ENCODE data around the gene SNTA1. TPM values are rescaled to one million over a fixed set of nuclear protein-coding genes. Genes with fewer than 3 reads are reported as not detected.

Gene SNTA1
- total and polyA plus RNA-seq, 2 of the 8 experiments (the other 6 are each of a cell fraction or from before 2014, with no cell fraction given): 4.5 to 8.0 TPM

DNA sequence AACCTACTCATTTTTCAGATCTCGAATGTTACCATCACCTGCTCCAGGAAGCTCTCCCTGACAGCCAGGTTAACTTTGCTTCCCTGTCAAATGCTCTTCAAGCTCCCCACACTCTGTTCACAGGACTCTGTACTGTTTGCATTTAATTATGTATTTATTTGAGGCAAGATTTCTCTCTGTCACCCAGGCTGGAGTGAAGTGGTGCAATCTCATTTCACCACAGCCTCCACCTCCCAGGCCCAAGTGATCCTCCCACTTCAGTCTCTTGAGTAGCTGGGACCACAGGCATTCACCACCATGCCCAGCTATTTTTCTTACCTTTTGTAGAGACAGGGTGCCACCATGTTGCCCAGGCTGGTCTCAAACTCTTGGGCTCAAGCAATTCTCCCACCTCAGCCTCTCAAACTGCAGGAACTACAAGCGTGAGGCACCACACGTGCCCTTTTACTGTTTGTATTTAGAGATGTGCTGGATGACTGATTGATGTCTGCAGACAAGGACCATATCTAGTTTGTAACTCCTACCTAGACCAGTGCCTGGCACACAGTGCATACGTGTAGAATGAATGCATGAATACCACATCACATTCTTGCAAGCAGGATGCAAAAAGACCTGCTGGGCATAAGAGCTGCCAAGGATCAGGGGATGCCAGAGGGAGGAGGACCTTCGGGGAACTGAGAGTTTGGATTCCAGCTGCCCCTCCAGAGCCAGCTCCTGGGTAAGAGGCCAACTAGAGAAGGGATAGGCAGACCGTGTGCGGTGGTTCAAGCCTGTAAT is 30.7 kb upstream of the SNTA1 start (continued):
- TF ChIP-seq, protein P1, sequence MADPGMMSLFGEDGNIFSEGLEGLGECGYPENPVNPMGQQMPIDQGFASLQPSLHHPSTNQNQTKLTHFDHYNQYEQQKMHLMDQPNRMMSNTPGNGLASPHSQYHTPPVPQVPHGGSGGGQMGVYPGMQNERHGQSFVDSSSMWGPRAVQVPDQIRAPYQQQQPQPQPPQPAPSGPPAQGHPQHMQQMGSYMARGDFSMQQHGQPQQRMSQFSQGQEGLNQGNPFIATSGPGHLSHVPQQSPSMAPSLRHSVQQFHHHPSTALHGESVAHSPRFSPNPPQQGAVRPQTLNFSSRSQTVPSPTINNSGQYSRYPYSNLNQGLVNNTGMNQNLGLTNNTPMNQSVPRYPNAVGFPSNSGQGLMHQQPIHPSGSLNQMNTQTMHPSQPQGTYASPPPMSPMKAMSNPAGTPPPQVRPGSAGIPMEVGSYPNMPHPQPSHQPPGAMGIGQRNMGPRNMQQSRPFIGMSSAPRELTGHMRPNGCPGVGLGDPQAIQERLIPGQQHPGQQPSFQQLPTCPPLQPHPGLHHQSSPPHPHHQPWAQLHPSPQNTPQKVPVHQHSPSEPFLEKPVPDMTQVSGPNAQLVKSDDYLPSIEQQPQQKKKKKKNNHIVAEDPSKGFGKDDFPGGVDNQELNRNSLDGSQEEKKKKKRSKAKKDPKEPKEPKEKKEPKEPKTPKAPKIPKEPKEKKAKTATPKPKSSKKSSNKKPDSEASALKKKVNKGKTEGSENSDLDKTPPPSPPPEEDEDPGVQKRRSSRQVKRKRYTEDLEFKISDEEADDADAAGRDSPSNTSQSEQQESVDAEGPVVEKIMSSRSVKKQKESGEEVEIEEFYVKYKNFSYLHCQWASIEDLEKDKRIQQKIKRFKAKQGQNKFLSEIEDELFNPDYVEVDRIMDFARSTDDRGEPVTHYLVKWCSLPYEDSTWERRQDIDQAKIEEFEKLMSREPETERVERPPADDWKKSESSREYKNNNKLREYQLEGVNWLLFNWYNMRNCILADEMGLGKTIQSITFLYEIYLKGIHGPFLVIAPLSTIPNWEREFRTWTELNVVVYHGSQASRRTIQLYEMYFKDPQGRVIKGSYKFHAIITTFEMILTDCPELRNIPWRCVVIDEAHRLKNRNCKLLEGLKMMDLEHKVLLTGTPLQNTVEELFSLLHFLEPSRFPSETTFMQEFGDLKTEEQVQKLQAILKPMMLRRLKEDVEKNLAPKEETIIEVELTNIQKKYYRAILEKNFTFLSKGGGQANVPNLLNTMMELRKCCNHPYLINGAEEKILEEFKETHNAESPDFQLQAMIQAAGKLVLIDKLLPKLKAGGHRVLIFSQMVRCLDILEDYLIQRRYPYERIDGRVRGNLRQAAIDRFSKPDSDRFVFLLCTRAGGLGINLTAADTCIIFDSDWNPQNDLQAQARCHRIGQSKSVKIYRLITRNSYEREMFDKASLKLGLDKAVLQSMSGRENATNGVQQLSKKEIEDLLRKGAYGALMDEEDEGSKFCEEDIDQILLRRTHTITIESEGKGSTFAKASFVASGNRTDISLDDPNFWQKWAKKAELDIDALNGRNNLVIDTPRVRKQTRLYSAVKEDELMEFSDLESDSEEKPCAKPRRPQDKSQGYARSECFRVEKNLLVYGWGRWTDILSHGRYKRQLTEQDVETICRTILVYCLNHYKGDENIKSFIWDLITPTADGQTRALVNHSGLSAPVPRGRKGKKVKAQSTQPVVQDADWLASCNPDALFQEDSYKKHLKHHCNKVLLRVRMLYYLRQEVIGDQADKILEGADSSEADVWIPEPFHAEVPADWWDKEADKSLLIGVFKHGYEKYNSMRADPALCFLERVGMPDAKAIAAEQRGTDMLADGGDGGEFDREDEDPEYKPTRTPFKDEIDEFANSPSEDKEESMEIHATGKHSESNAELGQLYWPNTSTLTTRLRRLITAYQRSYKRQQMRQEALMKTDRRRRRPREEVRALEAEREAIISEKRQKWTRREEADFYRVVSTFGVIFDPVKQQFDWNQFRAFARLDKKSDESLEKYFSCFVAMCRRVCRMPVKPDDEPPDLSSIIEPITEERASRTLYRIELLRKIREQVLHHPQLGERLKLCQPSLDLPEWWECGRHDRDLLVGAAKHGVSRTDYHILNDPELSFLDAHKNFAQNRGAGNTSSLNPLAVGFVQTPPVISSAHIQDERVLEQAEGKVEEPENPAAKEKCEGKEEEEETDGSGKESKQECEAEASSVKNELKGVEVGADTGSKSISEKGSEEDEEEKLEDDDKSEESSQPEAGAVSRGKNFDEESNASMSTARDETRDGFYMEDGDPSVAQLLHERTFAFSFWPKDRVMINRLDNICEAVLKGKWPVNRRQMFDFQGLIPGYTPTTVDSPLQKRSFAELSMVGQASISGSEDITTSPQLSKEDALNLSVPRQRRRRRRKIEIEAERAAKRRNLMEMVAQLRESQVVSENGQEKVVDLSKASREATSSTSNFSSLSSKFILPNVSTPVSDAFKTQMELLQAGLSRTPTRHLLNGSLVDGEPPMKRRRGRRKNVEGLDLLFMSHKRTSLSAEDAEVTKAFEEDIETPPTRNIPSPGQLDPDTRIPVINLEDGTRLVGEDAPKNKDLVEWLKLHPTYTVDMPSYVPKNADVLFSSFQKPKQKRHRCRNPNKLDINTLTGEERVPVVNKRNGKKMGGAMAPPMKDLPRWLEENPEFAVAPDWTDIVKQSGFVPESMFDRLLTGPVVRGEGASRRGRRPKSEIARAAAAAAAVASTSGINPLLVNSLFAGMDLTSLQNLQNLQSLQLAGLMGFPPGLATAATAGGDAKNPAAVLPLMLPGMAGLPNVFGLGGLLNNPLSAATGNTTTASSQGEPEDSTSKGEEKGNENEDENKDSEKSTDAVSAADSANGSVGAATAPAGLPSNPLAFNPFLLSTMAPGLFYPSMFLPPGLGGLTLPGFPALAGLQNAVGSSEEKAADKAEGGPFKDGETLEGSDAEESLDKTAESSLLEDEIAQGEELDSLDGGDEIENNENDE (IDR thresholded peaks at IDR 0.05; ENCODE audit: insufficient replicate concordance, low read length): no peak
- TF ChIP-seq EP300 (IDR thresholded peaks at IDR 0.05; ENCODE audit: borderline replicate concordance in 1 of 2, low read depth in 2 of 2, low read length in 2 of 2) (no peak), SUZ12 (IDR thresholded peaks at IDR 0.05; ENCODE audit: low read length) (no peak), TAF7 (optimal IDR thresholded peaks at IDR 0.05; ENCODE audit: borderline replicate concordance, low read depth, low read length) (no peak), TCF12 (IDR thresholded peaks at IDR 0.05; ENCODE audit: low read depth, low read length) (no peak)

All from H1 (cell line).